ENCODE results near the gene ADCY9.
"Not testable (repeated sequence)": the region's sequence is repeated elsewhere in the genome, so short reads cannot be mapped to it uniquely, and the experiment has no call there.

ADCY9 gene

GRCh38 chr16:3945751-3946603 is 170.3 kb downstream of the ADCY9 start:
- ChIA-PET POLR2A (ENCODE audit: low non-redundant PET) (no interaction called here), CTCF (interaction anchor here (1.1 kb wide), 1 partner anchor 308 kb away, joined by 3 read pairs; no protein-coding TSS in a partner anchor)
- no peak for TF ChIP-seq CTCF (conservative IDR thresholded peaks at IDR 0.05; ENCODE audit: low read depth)
- peak; percentile 77 for DNase-seq (ENCODE audit: low spot score)
- H3K27ac ChIP-seq: peak overlapping the region; percentile 89

DNA sequence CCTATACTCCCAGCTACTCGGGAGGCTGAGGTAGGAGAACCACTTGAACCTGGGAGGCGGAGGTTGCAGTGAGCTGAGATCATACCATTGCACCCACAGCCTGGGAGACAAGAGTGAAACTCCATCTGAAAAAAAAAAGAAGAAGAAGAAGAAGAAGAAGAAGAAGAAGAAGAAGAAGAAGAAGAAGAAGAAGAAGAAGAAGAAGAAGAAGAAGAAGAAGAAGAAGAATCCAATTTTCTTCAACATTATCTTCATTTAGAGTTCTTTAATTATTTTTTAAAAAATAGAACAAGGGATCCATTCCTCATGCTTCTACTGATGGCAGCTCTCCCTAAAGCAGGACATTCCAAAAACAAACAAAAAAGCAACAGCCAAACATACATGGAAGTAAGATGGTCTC is 171.8 kb downstream of the ADCY9 start:
- H3K27ac ChIP-seq; DNase-seq (ENCODE audit: low spot score); POLR2A ChIA-PET (ENCODE audit: low non-redundant PET): not testable (repeated sequence)
- CTCF ChIA-PET: interaction anchor here (0.5 kb wide), 1 partner anchor 150 kb away, joined by 3 read pairs; no protein-coding TSS in a partner anchor

- H3K27ac ChIP-seq; POLR2A ChIA-PET (ENCODE audit: low non-redundant PET); DNase-seq (ENCODE audit: low spot score); CTCF ChIA-PET: not testable (repeated sequence)
Measured at GRCh38 chr16:3942146-3942545, 174.1 kb downstream of the ADCY9 start.

- H3K27ac ChIP-seq: 0 out of 2 replicates have a peak overlapping the region, but pooled peaks have one; percentile 5
- ChIA-PET CTCF (interaction anchor here (0.5 to 2.4 kb wide), 17 partner anchors 9 to 315 kb away, joined by 3 to 9 read pairs (median 3); no protein-coding TSS in a partner anchor), POLR2A (ENCODE audit: low non-redundant PET) (no interaction called here)
- DNase-seq (ENCODE audit: low spot score): peak; percentile 69
- TF ChIP-seq CTCF (conservative IDR thresholded peaks at IDR 0.05; ENCODE audit: low read depth): peak; percentile 96
Measured at GRCh38 chr16:3938843-3939624, 177.2 kb downstream of the ADCY9 start.

GRCh38 chr16:3938471-3938842 is 177.8 kb downstream of the ADCY9 start:
- DNase-seq (ENCODE audit: low spot score): no peak
- H3K27ac ChIP-seq: no peak overlapping the region
- ChIA-PET CTCF (interaction anchor here (0.5 to 2.4 kb wide), 15 partner anchors 9 to 316 kb away, joined by 3 to 9 read pairs (median 3); no protein-coding TSS in a partner anchor), POLR2A (ENCODE audit: low non-redundant PET) (no interaction called here)
- no peak for TF ChIP-seq CTCF (conservative IDR thresholded peaks at IDR 0.05; ENCODE audit: low read depth)

DNA sequence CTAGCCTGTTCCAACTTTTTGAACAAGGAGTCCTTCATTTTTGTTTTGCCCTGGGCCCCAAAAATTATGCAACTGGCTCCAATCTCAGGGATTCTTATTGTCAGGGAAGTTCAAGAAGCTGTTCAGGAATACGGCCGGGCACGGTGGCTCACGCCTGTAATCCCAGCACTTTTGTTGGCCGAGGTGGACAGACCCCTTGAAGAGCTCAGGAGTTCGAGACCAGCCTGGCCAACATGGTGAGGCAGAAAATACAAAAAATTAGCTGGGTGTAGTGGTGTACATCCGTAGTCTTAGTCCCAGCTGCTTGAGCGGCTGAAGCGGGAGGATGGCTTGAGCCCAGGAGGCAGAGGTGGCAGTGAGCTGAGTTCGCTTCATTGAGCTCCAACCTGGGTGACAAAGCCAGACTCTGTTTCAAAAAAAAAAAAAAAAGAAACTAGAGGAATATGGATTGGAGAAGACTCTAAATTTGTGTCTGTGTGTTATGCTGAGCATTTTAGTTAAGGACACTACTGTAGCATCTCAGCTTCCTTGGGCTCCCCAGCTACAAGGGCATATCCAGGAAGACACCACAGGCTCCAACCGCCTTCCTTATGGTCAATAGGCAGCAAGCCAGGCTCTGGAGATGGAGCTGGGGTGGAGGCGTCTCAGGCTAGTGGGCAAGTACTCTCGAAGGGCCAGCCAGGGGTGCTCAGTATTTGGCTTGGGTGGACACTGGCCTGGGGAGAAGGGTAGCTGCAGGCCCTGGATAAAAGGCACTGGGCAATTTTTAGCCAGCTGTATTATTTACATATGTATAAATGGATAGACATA is 179.0 kb downstream of the ADCY9 start:
- no peak for TF ChIP-seq CTCF (conservative IDR thresholded peaks at IDR 0.05; ENCODE audit: low read depth)
- DNase-seq (ENCODE audit: low spot score): no peak
- H3K27ac ChIP-seq: no peak overlapping the region
- CTCF ChIA-PET: interaction anchor here (0.6 to 0.7 kb wide), 4 partner anchors 14 to 213 kb away, joined by 3 read pairs; partner anchors contain the start of gene CREBBP
- POLR2A ChIA-PET (ENCODE audit: low non-redundant PET): interaction anchor here (0.5 to 0.8 kb wide), 3 partner anchors 98 to 1530 kb away, joined by 4 read pairs; no protein-coding TSS in a partner anchor

DNA sequence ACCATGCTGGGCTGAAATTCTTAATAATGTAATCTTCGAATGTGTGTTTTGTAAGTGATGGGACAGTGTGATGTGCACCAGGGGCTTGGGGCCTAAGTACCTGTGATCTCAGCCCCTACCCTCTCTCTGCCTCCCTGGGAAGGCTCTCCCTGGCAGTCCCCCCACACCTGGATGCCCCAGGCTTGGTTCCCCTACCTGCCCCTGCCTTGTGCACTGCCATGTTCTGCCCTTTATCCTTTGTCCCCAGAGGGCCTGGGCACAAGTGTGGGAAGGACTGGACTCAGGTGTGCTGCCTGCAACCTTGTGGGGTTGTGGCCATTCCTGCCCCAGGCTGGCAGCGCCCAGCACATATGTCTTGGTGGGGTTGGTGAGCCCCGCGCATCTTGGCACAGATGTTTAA is 180.3 kb downstream of the ADCY9 start:
- no peak for TF ChIP-seq CTCF (conservative IDR thresholded peaks at IDR 0.05; ENCODE audit: low read depth)
- CTCF ChIA-PET: no interaction called here
- DNase-seq (ENCODE audit: low spot score): no peak
- POLR2A ChIA-PET (ENCODE audit: low non-redundant PET): no interaction called here
- H3K27ac ChIP-seq: no peak overlapping the region
